ENCODE measurements around the gene SLC66A3.
A peak's percentile ranks its signal among the peaks of the same experiment; 100 is the strongest.

SLC66A3 gene

DNA sequence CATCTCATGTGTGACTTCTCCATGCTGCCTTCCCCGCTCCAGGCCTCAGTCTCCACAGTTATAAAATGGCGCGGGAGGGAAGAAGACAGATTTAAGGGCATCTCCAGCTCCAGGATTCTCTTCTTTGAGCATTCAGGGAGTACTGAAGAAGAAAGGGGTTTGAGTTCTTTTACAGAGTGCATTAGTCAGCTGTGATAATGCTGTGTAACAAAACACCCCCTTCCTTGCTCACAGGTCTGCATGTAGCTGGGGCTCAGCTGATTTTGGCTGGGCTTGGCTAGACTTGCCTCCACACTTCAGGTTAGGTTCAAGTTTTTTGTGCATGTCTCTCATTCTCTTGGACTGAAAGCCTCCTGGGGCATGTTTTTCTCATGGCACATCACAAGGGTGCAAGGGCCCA is 8.0 kb upstream of the SLC66A3 start:
- Histone ChIP-seq H3K23ac (ENCODE audit: low read length in 2 of 2) (no peak overlapping the region), H2BK15ac (ENCODE audit: low read depth, poor library complexity, severe bottlenecking) (no peak overlapping the region), H2AFZ (ENCODE audit: low read depth, low read length) (no peak overlapping the region), H2AK5ac (ENCODE audit: low read length, severe bottlenecking) (no peak overlapping the region), H3K18ac (ENCODE audit: low read depth in 1 of 2, low read length in 2 of 2) (no peak overlapping the region), H3K4me1 (ENCODE audit: control insufficient read depth, insufficient read depth, low read depth, low read length) (peaks cover 1% of the 10 kb centered on the region), H3K27me3 (ENCODE audit: control insufficient read depth in 1 of 2, insufficient read depth in 1 of 2, low read length in 2 of 2) (peaks cover 17 to 24% of the 10 kb centered on the region in 2 experiments), H3K14ac (ENCODE audit: low read length in 2 of 2) (no peak overlapping the region), H2BK5ac (ENCODE audit: low read depth, low read length, poor library complexity, severe bottlenecking) (no peak overlapping the region), H3K9ac (ENCODE audit: low read length) (no peak overlapping the region), H3K27ac (ENCODE audit: low read length, poor library complexity, severe bottlenecking) (no peak overlapping the region), H3K79me1 (replicated peaks; ENCODE audit: low read length, poor library complexity, severe bottlenecking) (no peaks in the 10 kb centered on the region), H3K36me3 (ENCODE audit: control insufficient read depth in 1 of 2, insufficient read depth in 2 of 2, low read depth in 1 of 2, low read length in 2 of 2) (no peaks in the 10 kb centered on the region), H2BK12ac (ENCODE audit: low read length in 2 of 2) (no peak overlapping the region), H3K4me3 (ENCODE audit: insufficient read depth in 1 of 2, low read depth in 1 of 2, low read length in 2 of 2) (no peak overlapping the region), H4K91ac (ENCODE audit: low read length) (no peak overlapping the region), H3K4ac (ENCODE audit: low read depth in 1 of 2, low read length in 2 of 2) (no peak overlapping the region), H3K9me3 (ENCODE audit: control insufficient read depth, low read length) (peaks cover 4% of the 10 kb centered on the region), H3K4me2 (ENCODE audit: low read length, poor library complexity, severe bottlenecking) (no peak overlapping the region), H2BK120ac (ENCODE audit: low read depth, low read length) (no peak overlapping the region), H4K8ac (ENCODE audit: low read length) (no peak overlapping the region)
- no CpG with 5 or more reads among the region's 3 CpGs for WGBS
- DNase-seq: no peak

DNA sequence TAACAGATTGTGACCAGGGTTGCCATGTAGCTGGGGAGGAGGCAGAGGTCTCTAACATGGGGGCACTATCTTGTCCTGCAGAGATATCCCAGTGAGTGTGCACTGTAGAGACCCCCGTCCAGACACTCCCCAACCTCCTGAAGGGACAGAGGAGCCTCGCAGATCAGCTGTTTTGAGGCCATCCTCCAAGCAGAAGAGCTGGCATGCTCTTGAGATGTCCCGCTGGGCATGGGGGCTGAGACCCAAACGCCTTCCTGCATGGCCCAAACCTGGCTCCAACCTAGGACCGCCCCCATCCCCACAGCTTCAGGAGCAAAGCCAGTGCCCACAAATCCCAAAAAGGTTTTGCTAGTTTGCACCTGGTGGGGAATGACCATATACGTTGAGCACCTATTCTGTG is 2.7 kb upstream of the SLC66A3 start:
- Histone ChIP-seq H3K23ac (ENCODE audit: low read length in 2 of 2) (no peak overlapping the region), H2BK15ac (ENCODE audit: low read depth, poor library complexity, severe bottlenecking) (no peak overlapping the region), H2AFZ (ENCODE audit: low read depth, low read length) (no peak overlapping the region), H3K4me2 (ENCODE audit: low read length, poor library complexity, severe bottlenecking) (no peak overlapping the region), H3K18ac (ENCODE audit: low read depth in 1 of 2, low read length in 2 of 2) (no peak overlapping the region), H4K91ac (ENCODE audit: low read length) (no peak overlapping the region), H3K27me3 (ENCODE audit: control insufficient read depth in 1 of 2, insufficient read depth in 1 of 2, low read length in 2 of 2) (peaks cover 0 to 3% of the 10 kb centered on the region in 2 experiments), H2BK12ac (ENCODE audit: low read length in 2 of 2) (no peak overlapping the region), H2BK120ac (ENCODE audit: low read depth, low read length) (no peak overlapping the region), H3K4me3 (ENCODE audit: insufficient read depth in 1 of 2, low read depth in 1 of 2, low read length in 2 of 2) (no peak overlapping the region), H3K79me1 (replicated peaks; ENCODE audit: low read length, poor library complexity, severe bottlenecking) (peaks cover 6% of the 10 kb centered on the region), H2BK5ac (ENCODE audit: low read depth, low read length, poor library complexity, severe bottlenecking) (no peak overlapping the region), H3K4ac (ENCODE audit: low read depth in 1 of 2, low read length in 2 of 2) (no peak overlapping the region), H3K27ac (ENCODE audit: low read length, poor library complexity, severe bottlenecking) (no peak overlapping the region), H3K36me3 (ENCODE audit: control insufficient read depth in 1 of 2, insufficient read depth in 2 of 2, low read depth in 1 of 2, low read length in 2 of 2) (no peaks in the 10 kb centered on the region), H3K4me1 (ENCODE audit: control insufficient read depth, insufficient read depth, low read depth, low read length) (peaks cover 13% of the 10 kb centered on the region), H3K9me3 (ENCODE audit: control insufficient read depth, low read length) (no peaks in the 10 kb centered on the region), H3K9ac (ENCODE audit: low read length) (no peak overlapping the region), H4K8ac (ENCODE audit: low read length) (no peak overlapping the region), H3K14ac (ENCODE audit: low read length in 2 of 2) (no peak overlapping the region), H2AK5ac (ENCODE audit: low read length, severe bottlenecking) (no peak overlapping the region)
- DNase-seq: no peak
- WGBS: 93% methylated on average over 6 of the region's 6 CpGs

DNA sequence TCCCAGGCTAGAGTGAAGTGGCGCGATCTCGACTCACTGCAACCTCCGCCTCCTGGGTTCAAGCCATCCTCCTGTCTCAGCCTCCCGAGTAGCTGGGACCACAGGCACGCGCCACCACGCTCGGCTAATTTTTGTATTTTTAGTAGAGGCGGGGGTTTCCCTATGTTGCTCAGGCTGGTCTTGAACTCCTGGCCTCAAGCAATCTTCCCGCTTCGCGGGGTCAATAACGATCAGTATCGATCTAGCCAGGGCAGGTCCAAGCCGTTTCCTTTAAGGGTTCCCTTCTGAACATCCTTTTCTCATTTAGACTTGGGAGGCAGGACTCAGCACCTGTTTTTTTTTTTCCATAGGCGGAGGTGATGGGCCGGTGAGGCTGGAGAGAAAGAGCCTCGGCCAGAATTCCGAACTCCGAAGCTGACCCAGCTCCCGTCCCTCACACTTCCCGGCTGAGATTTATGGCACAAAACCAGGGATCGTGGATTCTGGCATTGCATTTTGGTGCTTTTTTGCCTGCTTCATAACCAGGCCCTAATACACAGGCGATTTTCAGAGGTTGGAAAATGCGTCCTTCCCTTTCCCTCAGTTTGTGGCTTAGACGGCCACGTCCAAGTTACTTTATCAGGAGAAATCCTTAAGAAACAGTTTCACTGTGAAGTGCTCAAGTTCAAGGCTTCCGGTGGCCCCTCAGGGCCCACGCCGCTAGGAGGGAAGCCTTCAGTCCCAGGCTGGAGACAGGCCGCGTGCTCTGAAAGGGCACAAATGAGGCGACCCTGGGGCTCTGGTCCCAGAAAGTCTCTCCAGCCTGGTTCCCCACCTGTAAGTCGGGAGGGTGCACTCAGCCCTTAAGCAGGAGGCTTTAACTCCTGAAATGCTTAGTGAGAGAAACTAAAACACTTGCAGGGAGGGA is 998 bp upstream of the SLC66A3 start:
- Histone ChIP-seq H3K79me1 (replicated peaks; ENCODE audit: low read length, poor library complexity, severe bottlenecking) (peaks cover 9% of the 10 kb centered on the region), H2BK5ac (ENCODE audit: low read depth, low read length, poor library complexity, severe bottlenecking) (no peak overlapping the region), H3K14ac (ENCODE audit: low read length in 2 of 2) (no peak overlapping the region), H2BK15ac (ENCODE audit: low read depth, poor library complexity, severe bottlenecking) (peak overlapping the region; percentile 44), H2BK120ac (ENCODE audit: low read depth, low read length) (peak overlapping the region; percentile 71), H2AFZ (ENCODE audit: low read depth, low read length) (peak overlapping the region; percentile 29), H3K27ac (ENCODE audit: low read length, poor library complexity, severe bottlenecking) (peak overlapping the region; percentile 75), H4K8ac (ENCODE audit: low read length) (peak overlapping the region; percentile 94), H3K4me2 (ENCODE audit: low read length, poor library complexity, severe bottlenecking) (peak overlapping the region; percentile 76), H3K4me1 (ENCODE audit: control insufficient read depth, insufficient read depth, low read depth, low read length) (peaks cover 21% of the 10 kb centered on the region), H3K27me3 (ENCODE audit: control insufficient read depth in 1 of 2, insufficient read depth in 1 of 2, low read length in 2 of 2) (peaks cover 0 to 3% of the 10 kb centered on the region in 2 experiments), H3K9me3 (ENCODE audit: control insufficient read depth, low read length) (no peaks in the 10 kb centered on the region), H4K91ac (ENCODE audit: low read length) (peak overlapping the region; percentile 73), H3K4me3 (ENCODE audit: insufficient read depth in 1 of 2, low read depth in 1 of 2, low read length in 2 of 2) (peak overlapping the region; percentile 34 to 80), H3K18ac (ENCODE audit: low read depth in 1 of 2, low read length in 2 of 2) (peak overlapping the region; percentile 81 to 91), H3K36me3 (ENCODE audit: control insufficient read depth in 1 of 2, insufficient read depth in 2 of 2, low read depth in 1 of 2, low read length in 2 of 2) (peaks cover 0 to 2% of the 10 kb centered on the region in 2 experiments), H3K23ac (ENCODE audit: low read length in 2 of 2) (no peak overlapping the region), H3K4ac (ENCODE audit: low read depth in 1 of 2, low read length in 2 of 2) (peak overlapping the region; percentile 88 to 94), H2AK5ac (ENCODE audit: low read length, severe bottlenecking) (peak overlapping the region; percentile 83), H2BK12ac (ENCODE audit: low read length in 2 of 2) (peak overlapping the region in 1 of 2 experiments; percentile 21), H3K9ac (ENCODE audit: low read length) (peak overlapping the region; percentile 91)
- 66% methylated on average over 33 of the region's 35 CpGs for WGBS
- DNase-seq: no peak

DNA sequence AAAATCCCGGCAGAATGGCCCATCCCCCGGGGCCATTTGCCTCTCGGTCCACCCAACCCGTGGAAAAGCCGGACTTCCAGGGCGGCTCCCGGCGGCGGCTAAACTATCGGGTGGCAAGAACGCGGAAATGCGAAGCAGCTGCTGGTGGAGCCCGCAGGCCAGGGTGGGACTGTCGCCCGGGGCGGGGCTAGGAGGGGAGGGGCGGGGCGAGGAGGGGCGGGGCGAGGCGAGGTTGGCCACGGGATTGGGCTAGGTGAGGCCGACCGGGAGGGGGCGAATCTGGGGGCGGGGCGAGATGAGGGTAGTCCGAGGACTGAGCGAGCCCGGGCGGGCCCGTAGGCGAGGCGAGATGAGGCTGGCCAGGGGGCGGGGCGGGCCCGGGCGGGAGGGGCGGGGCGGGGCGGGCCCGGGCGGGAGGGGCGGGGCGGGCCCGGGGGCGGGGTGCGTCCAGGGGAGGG is 315 bp upstream of the SLC66A3 start:
- Histone ChIP-seq H3K18ac (ENCODE audit: low read depth in 1 of 2, low read length in 2 of 2) (peak overlapping the region; percentile 81 to 91), H2BK15ac (ENCODE audit: low read depth, poor library complexity, severe bottlenecking) (no peak overlapping the region)
- WGBS: 0% methylated on average over 17 of the region's 49 CpGs

More for the DNA sequence above, 315 bp upstream of the SLC66A3 start:
- H3K4ac ChIP-seq (ENCODE audit: low read depth in 1 of 2, low read length in 2 of 2): peak overlapping the region; percentile 88 to 94
- H2BK5ac ChIP-seq (ENCODE audit: low read depth, low read length, poor library complexity, severe bottlenecking): no peak overlapping the region
- no peak overlapping the region for H3K14ac ChIP-seq (ENCODE audit: low read length in 2 of 2)
- H3K4me1 ChIP-seq (ENCODE audit: control insufficient read depth, insufficient read depth, low read depth, low read length): peaks cover 22% of the 10 kb centered on the region
- peaks cover 0 to 3% of the 10 kb centered on the region in 2 experiments for H3K27me3 ChIP-seq (ENCODE audit: control insufficient read depth in 1 of 2, insufficient read depth in 1 of 2, low read length in 2 of 2)
- no peak overlapping the region for H3K23ac ChIP-seq (ENCODE audit: low read length in 2 of 2)
- H3K79me1 ChIP-seq (replicated peaks; ENCODE audit: low read length, poor library complexity, severe bottlenecking): peaks cover 9% of the 10 kb centered on the region
- H3K4me2 ChIP-seq (ENCODE audit: low read length, poor library complexity, severe bottlenecking): peak overlapping the region; percentile 76
- peak; percentile 95 for DNase-seq
- no peak overlapping the region for H2AK5ac ChIP-seq (ENCODE audit: low read length, severe bottlenecking)
- peak overlapping the region; percentile 29 for H2AFZ ChIP-seq (ENCODE audit: low read depth, low read length)
- peak overlapping the region; percentile 91 for H3K9ac ChIP-seq (ENCODE audit: low read length)
- H2BK12ac ChIP-seq (ENCODE audit: low read length in 2 of 2): peak overlapping the region in 1 of 2 experiments; percentile 21
- H4K8ac ChIP-seq (ENCODE audit: low read length): no peak overlapping the region
- H3K27ac ChIP-seq (ENCODE audit: low read length, poor library complexity, severe bottlenecking): peak overlapping the region; percentile 75
- H4K91ac ChIP-seq (ENCODE audit: low read length): no peak overlapping the region
- peaks cover 0 to 2% of the 10 kb centered on the region in 2 experiments for H3K36me3 ChIP-seq (ENCODE audit: control insufficient read depth in 1 of 2, insufficient read depth in 2 of 2, low read depth in 1 of 2, low read length in 2 of 2)
- peak overlapping the region; percentile 71 for H2BK120ac ChIP-seq (ENCODE audit: low read depth, low read length)
- H3K9me3 ChIP-seq (ENCODE audit: control insufficient read depth, low read length): no peaks in the 10 kb centered on the region
- peak overlapping the region; percentile 69 to 80 for H3K4me3 ChIP-seq (ENCODE audit: insufficient read depth in 1 of 2, low read depth in 1 of 2, low read length in 2 of 2)

Data from mesenchymal stem cell (in vitro differentiated cells and primary cell).